Stimulated activated CD8-positive, alpha-beta memory T cell treated with anti-CD3 and anti-CD28 coated beads, Interleukin-7, amount 100 ng/mL, for 48 hours (primary cell): ENCODE data around the gene RNF130.
A peak's percentile ranks its signal among the peaks of the same experiment; 100 is the strongest.

ENCODE experiments used
- DNase-seq, 2 donors: peaks; one replicate each; pipeline ENCODE4 v3.0.0-alpha.2; 2020; ENCODE audit warnings: low read depth in 1 of 2; ENCODE audit errors: extremely low read depth in 1 of 2

Gene RNF130

GRCh38 chr5:180071531-180072255 lies at the start of gene RNF130:
Gene RNF130, minus strand, starts transcription at chr5:180071759. Its CDS starts 57 bp downstream, at chr5:180071702.
- peak; percentile 76 to 82 for DNase-seq

GRCh38 chr5:180120237-180121101 lies 48.9 kb upstream of the RNF130 start:
- DNase-seq: no peak

- DNase-seq: no peak
Measured at GRCh38 chr5:180119903-180120236, 48.3 kb upstream of the RNF130 start.

GRCh38 chr5:180119031-180119902 lies 47.7 kb upstream of the RNF130 start:
- no peak for DNase-seq

GRCh38 chr5:180118391-180118791 lies 46.8 kb upstream of the RNF130 start:
- no peak for DNase-seq

GRCh38 chr5:180117000-180117725 lies 45.6 kb upstream of the RNF130 start:
- DNase-seq: no peak

GRCh38 chr5:180116077-180116999 lies 44.8 kb upstream of the RNF130 start:
- no peak for DNase-seq

GRCh38 chr5:180115326-180116076 lies 43.9 kb upstream of the RNF130 start:
- DNase-seq: no peak

- no peak for DNase-seq
Measured at GRCh38 chr5:180114304-180115003, 42.9 kb upstream of the RNF130 start.

- DNase-seq: no peak
Measured at GRCh38 chr5:180113660-180114303, 42.2 kb upstream of the RNF130 start.

GRCh38 chr5:180112181-180112861 lies 40.8 kb upstream of the RNF130 start:
- no peak for DNase-seq

- DNase-seq: no peak
Measured at GRCh38 chr5:180111273-180112002, 39.9 kb upstream of the RNF130 start.

- DNase-seq: no peak
Measured at GRCh38 chr5:180109920-180110319, 38.4 kb upstream of the RNF130 start.

- no peak for DNase-seq
Measured at GRCh38 chr5:180107005-180107404, 35.4 kb upstream of the RNF130 start.

GRCh38 chr5:180105827-180106312 lies 34.3 kb upstream of the RNF130 start:
- no peak for DNase-seq

- no peak for DNase-seq
Measured at GRCh38 chr5:180104168-180104530, 32.6 kb upstream of the RNF130 start.
